HCT116 (cell line): ENCODE data around the gene RAB5A. TPM values are rescaled to one million over a fixed set of nuclear protein-coding genes. Genes with fewer than 3 reads are reported as not detected.
"Not testable (repeated sequence)": the region's sequence is repeated elsewhere in the genome, so short reads cannot be mapped to it uniquely, and the experiment has no call there.

ENCODE experiments used
- ATAC-seq: fragments of 200-7000 bp; cut with Tn5 transposase; 2 replicates; pipeline ENCODE4 v1.9.1; 2020; ENCODE audit warnings: mild to moderate bottlenecking, moderate library complexity
- BruUV-seq: library from RNA; stranded (reverse); fragments of 400-500 nt; replicated peaks from 2 replicates; lab custom pipeline; 2021; lab: Mats Ljungman, UMichigan
- CTCF ChIA-PET: fragments of 300-600 bp; sonication (Branson Sonifier 250); formaldehyde crosslinking; loops from one replicate; lab custom pipeline; 2021; ENCODE audit warnings: antibody characterized with exemption; lab: Charles Lee
- POLR2A ChIA-PET: fragments of 300-600, 350-600 bp; sonication (Branson Sonifier 250); formaldehyde crosslinking; loops from one replicate; lab custom pipeline; 2021; ENCODE audit warnings: antibody characterized with exemption; lab: Charles Lee
- RAD21 ChIA-PET, 2 experiments: fragments of 300-600 bp; sonication (Branson Sonifier 250); formaldehyde crosslinking; loops; one replicate each; lab custom pipeline; 2023; ENCODE audit warnings: low total read pairs in 2 of 2; ENCODE audit not compliant: uncharacterized antibody in 2 of 2, unreplicated experiment in 2 of 2, low non-redundant PET in 1 of 2; lab: Charles Lee
- DNase-seq: peaks from one replicate; pipeline ENCODE4 v3.0.0-alpha.2; 2010; ENCODE audit warnings: low read depth, low spot score
- H2AFZ ChIP-seq: fragments of 200-600 bp; shearing (Covaris generic), sonication (generic); 2 replicates; pipeline ENCODE4 v1.6.1; 2017; ENCODE audit warnings: low read depth, mixed run types, mixed read lengths, antibody characterized with exemption, low read length; ENCODE audit not compliant: poor library complexity, severe bottlenecking
- H3K27ac ChIP-seq: 2 replicates; pipeline ENCODE4 v1.5.1; 2012; ENCODE audit warnings: low read depth, low read length
- H3K27me3 ChIP-seq: fragments of 200-600 bp; sonication (generic); 2 replicates; pipeline ENCODE4 v1.6.1; 2016; ENCODE audit warnings: mixed run types, low read length, mixed read lengths; ENCODE audit not compliant: insufficient read depth
- H3K36me3 ChIP-seq, 2 experiments: fragments of 200-500 bp in 1 of 2; fragments of 200-600 bp in 1 of 2; sonication (Bioruptor generic) in 1 of 2; sonication (generic) in 1 of 2; 2 replicates each; pipeline versions ENCODE4 v1.5.1 to v1.6.1; 2014 to 2016; ENCODE audit warnings: low read length in 2 of 2, inconsistent platforms in 1 of 2, mixed read lengths in 1 of 2, mixed run types in 1 of 2; ENCODE audit not compliant: insufficient read depth in 2 of 2, control insufficient read depth in 1 of 2
- H3K4me1 ChIP-seq, 2 experiments: fragments of 200-600 bp in 1 of 2; sonication (generic) in 1 of 2; 2 replicates each; pipeline versions ENCODE4 v1.5.1 to v1.6.1; 2012 to 2017; ENCODE audit warnings: low read length in 2 of 2, inconsistent platforms in 1 of 2, mild to moderate bottlenecking in 1 of 2, mixed read lengths in 1 of 2, mixed run types in 1 of 2, moderate library complexity in 1 of 2; ENCODE audit not compliant: insufficient read depth in 2 of 2, control insufficient read depth in 1 of 2
- H3K4me2 ChIP-seq: fragments of 200-600 bp; sonication (generic); 2 replicates; pipeline ENCODE4 v1.6.1; 2017; ENCODE audit warnings: mixed run types, low read length, mixed read lengths
- H3K4me3 ChIP-seq, 2 experiments: fragments of 200-600 bp in 1 of 2; sonication (generic) in 1 of 2; replicated peaks in 1 of 2; 2 replicates each; pipeline ENCODE4 v1.5.1; 2011 to 2016; ENCODE audit warnings: low read length in 2 of 2, control low read depth in 1 of 2, low read depth in 1 of 2, mild to moderate bottlenecking in 1 of 2, mixed read lengths in 1 of 2, mixed run types in 1 of 2
- H3K79me2 ChIP-seq: fragments of 200-600 bp; sonication (generic); 2 replicates; pipeline ENCODE4 v1.6.1; 2017; ENCODE audit warnings: mild to moderate bottlenecking, mixed run types, low read length, moderate library complexity, mixed read lengths; ENCODE audit not compliant: insufficient read depth
- H3K9ac ChIP-seq: fragments of 200-600 bp; sonication (generic); 2 replicates; pipeline ENCODE4 v1.6.1; 2016; ENCODE audit warnings: low read length, mixed read lengths
- H3K9me2 ChIP-seq: fragments of 200-600 bp; sonication (generic), shearing (Covaris generic); 2 replicates; pipeline ENCODE4 v1.6.1; 2017; ENCODE audit warnings: mixed run types, mild to moderate bottlenecking, moderate library complexity; ENCODE audit not compliant: insufficient read depth
- H3K9me3 ChIP-seq, 2 experiments: fragments of 200-500 bp in 1 of 2; fragments of 200-600 bp in 1 of 2; sonication (Bioruptor generic) in 1 of 2; sonication (generic) in 1 of 2; 2 replicates each; pipeline ENCODE4 v1.6.1; 2014 to 2017; ENCODE audit warnings: low read length in 2 of 2, mixed read lengths in 2 of 2, inconsistent platforms in 1 of 2, low read depth in 1 of 2, mild to moderate bottlenecking in 1 of 2, mixed run types in 1 of 2, moderate library complexity in 1 of 2; ENCODE audit not compliant: control insufficient read depth in 1 of 2, insufficient read depth in 1 of 2
- H4K20me1 ChIP-seq: fragments of 200-600 bp; sonication (generic), shearing (Covaris generic); 2 replicates; pipeline ENCODE4 v1.6.1; 2017; ENCODE audit warnings: mixed run types, mild to moderate bottlenecking, moderate library complexity; ENCODE audit not compliant: insufficient read depth
- ATF3 ChIP-seq: IDR thresholded peaks from 2 replicates; pipeline ENCODE4 v1.6.1; 2012
- ELF1 ChIP-seq: IDR thresholded peaks from 2 replicates; pipeline ENCODE4 v1.6.1; 2012; ENCODE audit warnings: low read depth, borderline replicate concordance
- EZH2 ChIP-seq: fragments of 200-600 bp; sonication (generic); IDR thresholded peaks from 2 replicates; pipeline ENCODE4 v1.6.1; 2017; ENCODE audit warnings: antibody characterized with exemption, mixed run types
- EZH2phosphoT487 ChIP-seq: fragments of 200-600 bp; IDR thresholded peaks from 2 replicates; pipeline ENCODE4 v1.6.1; 2018; ENCODE audit warnings: antibody characterized with exemption, borderline replicate concordance
- FOSL1 ChIP-seq: IDR thresholded peaks from 2 replicates; pipeline ENCODE4 v1.6.1; 2012; ENCODE audit warnings: low read depth
- JUND ChIP-seq: IDR thresholded peaks from 2 replicates; pipeline ENCODE4 v1.6.1; 2012
- POLR2A ChIP-seq: IDR thresholded peaks from 2 replicates; pipeline ENCODE4 v1.7.0; 2011; ENCODE audit warnings: borderline replicate concordance; ENCODE audit not compliant: insufficient read depth, insufficient read length; ENCODE audit errors: extremely low read depth
- POLR2AphosphoS5 ChIP-seq: IDR thresholded peaks from 2 replicates; pipeline ENCODE4 v1.6.1; 2011; ENCODE audit warnings: mild to moderate bottlenecking, low read depth, low read length, moderate library complexity
- RAD21 ChIP-seq: IDR thresholded peaks from 2 replicates; pipeline ENCODE4 v1.6.1; 2012; ENCODE audit warnings: low read depth, mild to moderate bottlenecking
- SIN3A ChIP-seq: IDR thresholded peaks from 2 replicates; pipeline ENCODE4 v1.6.1; 2012; ENCODE audit warnings: low read depth
- SP1 ChIP-seq: IDR thresholded peaks from 2 replicates; pipeline ENCODE4 v1.6.1; 2012; ENCODE audit warnings: low read depth
- SRF ChIP-seq: IDR thresholded peaks from 2 replicates; pipeline ENCODE4 v1.6.1; 2012; ENCODE audit warnings: low read depth
- ZBTB33 ChIP-seq: IDR thresholded peaks from 2 replicates; pipeline ENCODE4 v1.6.1; 2011; ENCODE audit warnings: mild to moderate bottlenecking, low read length, moderate library complexity; ENCODE audit not compliant: insufficient replicate concordance; ENCODE audit errors: extremely low read depth
- ZFX ChIP-seq: fragments of 450-650 bp; IDR thresholded peaks from 2 replicates; pipeline ENCODE4 v1.6.1; 2017
- ZNF274 ChIP-seq: fragments of 200-500 bp; sonication (Bioruptor generic); IDR thresholded peaks from 2 replicates; pipeline ENCODE4 v1.6.1; 2014; ENCODE audit warnings: mild to moderate bottlenecking, low read depth, low read length, inconsistent platforms
- intact Hi-C: fragments of 100-400 bp; cut with micrococcal nuclease; formaldehyde crosslinking; loops from 2 replicates; pipeline ENCODE4 v1.10.0; 2022
- total RNA-seq: library from RNA; stranded (reverse); gene quantifications from one replicate; pipeline ENCODE4 v1.2.1, GENCODE V29; 2021; ENCODE audit not compliant: unreplicated experiment

RAB5A gene
- total RNA-seq, 1 experiment from 2014 or later = 45.0 TPM

- intact Hi-C loops = no loop called here
- no peaks in the 10 kb centered on the region for H3K4me1 ChIP-seq
- DNase-seq = no peak
- H4K20me1 ChIP-seq = no peaks in the 10 kb centered on the region
- ChIA-PET POLR2A (no interaction called here), RAD21 (no interaction called here), CTCF (no interaction called here)
- no peaks in the 10 kb centered on the region for H3K27me3 ChIP-seq
- H3K27ac ChIP-seq = no peak overlapping the region
- H3K9me2 ChIP-seq = no peaks in the 10 kb centered on the region
- H2AFZ ChIP-seq = no peak overlapping the region
- no TSS peak for BruUV-seq
- TF ChIP-seq SP1 (no peak), EZH2phosphoT487 (no peak), ELF1 (no peak), POLR2A (no peak), JUND (no peak), ZNF274 (no peak), ZBTB33 (no peak), ZFX (no peak), SRF (no peak), RAD21 (no peak), EZH2 (no peak), ATF3 (no peak), SIN3A (no peak), FOSL1 (no peak), POLR2AphosphoS5 (no peak)
- no peaks in the 10 kb centered on the region for H3K9me3 ChIP-seq
- H3K79me2 ChIP-seq = no peaks in the 10 kb centered on the region
- no peak overlapping the region for H3K4me2 ChIP-seq
- ATAC-seq = no peak
- no peak overlapping the region for H3K9ac ChIP-seq
- no peaks in the 10 kb centered on the region for H3K36me3 ChIP-seq
- no peak overlapping the region for H3K4me3 ChIP-seq
Observed at GRCh38 chr3:20015525-20015924, 68.6 kb downstream of the RAB5A start.

GRCh38 chr3:20016076-20016475, 69.2 kb downstream of the RAB5A start:
- H3K4me3 ChIP-seq, POLR2A ChIA-PET, CTCF ChIA-PET, H3K4me1 ChIP-seq, H3K9ac ChIP-seq, RAD21 ChIA-PET, H3K27ac ChIP-seq, H3K27me3 ChIP-seq, H3K4me2 ChIP-seq, intact Hi-C loops, H3K36me3 ChIP-seq, H3K9me2 ChIP-seq, BruUV-seq, H2AFZ ChIP-seq, DNase-seq, H3K9me3 ChIP-seq, H3K79me2 ChIP-seq, H4K20me1 ChIP-seq, ATAC-seq: not testable (repeated sequence)
